Neuronal stem cell (in vitro differentiated cells): ENCODE measurements around the gene SKIDA1.

Experiments used
- DNase-seq: peaks from one replicate; pipeline ENCODE4 v3.0.0-alpha.2; 2013; ENCODE audit warnings: low spot score
- H2AFZ ChIP-seq: one replicate; pipeline ENCODE4 v1.6.1; 2013; ENCODE audit warnings: mild to moderate bottlenecking, low read length, inconsistent platforms
- H2AK5ac ChIP-seq: 2 replicates; pipeline ENCODE4 v1.6.1; 2013; ENCODE audit warnings: low read depth, mild to moderate bottlenecking, inconsistent platforms, low read length, moderate library complexity, mixed read lengths
- H2BK120ac ChIP-seq: 2 replicates; pipeline ENCODE4 v1.6.1; 2013; ENCODE audit warnings: low read depth, mild to moderate bottlenecking, inconsistent platforms, low read length, moderate library complexity, mixed read lengths
- H2BK12ac ChIP-seq: one replicate; pipeline ENCODE4 v1.6.1; 2013; ENCODE audit warnings: low read length, inconsistent platforms
- H2BK15ac ChIP-seq: 2 replicates; pipeline ENCODE4 v1.6.1; 2013; ENCODE audit warnings: mild to moderate bottlenecking, low read length, inconsistent platforms, mixed read lengths
- H2BK5ac ChIP-seq: one replicate; pipeline ENCODE4 v1.6.1; 2013; ENCODE audit warnings: inconsistent platforms, mild to moderate bottlenecking, low read length, moderate library complexity
- H3K14ac ChIP-seq: one replicate; pipeline ENCODE4 v1.6.1; 2013; ENCODE audit warnings: low read length, inconsistent platforms
- H3K18ac ChIP-seq: 2 replicates; pipeline ENCODE4 v1.6.1; 2013; ENCODE audit warnings: low read length, inconsistent platforms
- H3K23ac ChIP-seq: 2 replicates; pipeline ENCODE4 v1.6.1; 2013; ENCODE audit warnings: low read depth, mild to moderate bottlenecking, mixed read lengths, low read length, inconsistent platforms; ENCODE audit not compliant: poor library complexity
- H3K27ac ChIP-seq: replicated peaks from 3 replicates; pipeline ENCODE4 v1.5.1; 2013; ENCODE audit warnings: low read length, inconsistent platforms
- H3K27me3 ChIP-seq, 3 experiments: 2 replicates each; pipeline ENCODE4 v1.6.1; 2013; ENCODE audit warnings: low read length in 3 of 3, mild to moderate bottlenecking in 2 of 3, inconsistent platforms in 1 of 3, low read depth in 1 of 3, mixed read lengths in 1 of 3, moderate library complexity in 1 of 3; ENCODE audit not compliant: control insufficient read depth in 3 of 3, insufficient read depth in 3 of 3
- H3K36me3 ChIP-seq, 2 donors: replicated peaks in 1 of 2; 2 replicates each; pipeline ENCODE4 v1.6.1; 2013; ENCODE audit warnings: low read length in 2 of 2; ENCODE audit not compliant: control insufficient read depth in 2 of 2, insufficient read depth in 2 of 2
- H3K4ac ChIP-seq: 2 replicates; pipeline ENCODE4 v1.6.1; 2013; ENCODE audit warnings: inconsistent platforms, mild to moderate bottlenecking, low read length, moderate library complexity
- H3K4me1 ChIP-seq, 2 donors: 1 replicate in 1 of 2; 2 replicates in 1 of 2; pipeline ENCODE4 v1.6.1; 2013; ENCODE audit warnings: low read length in 2 of 2, low read depth in 1 of 2; ENCODE audit not compliant: control insufficient read depth in 2 of 2, insufficient read depth in 1 of 2
- H3K4me2 ChIP-seq: one replicate; pipeline ENCODE4 v1.6.1; 2013; ENCODE audit warnings: mild to moderate bottlenecking, low read length, inconsistent platforms; ENCODE audit not compliant: insufficient read depth, poor library complexity, severe bottlenecking
- H3K4me3 ChIP-seq, 2 donors: 2 replicates each; pipeline ENCODE4 v1.5.1; 2013; ENCODE audit warnings: low read length in 2 of 2, mild to moderate bottlenecking in 2 of 2, inconsistent platforms in 1 of 2, moderate library complexity in 1 of 2
- H3K79me1 ChIP-seq: one replicate; pipeline ENCODE4 v1.6.1; 2013; ENCODE audit warnings: low read depth, mild to moderate bottlenecking, inconsistent platforms, low read length, moderate library complexity
- H3K9ac ChIP-seq: one replicate; pipeline ENCODE4 v1.6.1; 2013; ENCODE audit warnings: mild to moderate bottlenecking, low read depth, low read length, inconsistent platforms; ENCODE audit not compliant: poor library complexity
- H3K9me3 ChIP-seq, 2 donors: replicated peaks in 1 of 2; 2 replicates each; pipeline versions ENCODE3 to v1.6.1; 2013; ENCODE audit warnings: low read length in 2 of 2, mild to moderate bottlenecking in 2 of 2, inconsistent platforms in 1 of 2, low read depth in 1 of 2, mixed read lengths in 1 of 2, moderate library complexity in 1 of 2; ENCODE audit not compliant: control insufficient read depth in 2 of 2, insufficient read depth in 1 of 2
- H4K8ac ChIP-seq: one replicate; pipeline ENCODE4 v1.6.1; 2013; ENCODE audit warnings: low read depth, mild to moderate bottlenecking, inconsistent platforms, low read length, moderate library complexity
- H4K91ac ChIP-seq: one replicate; pipeline ENCODE4 v1.6.1; 2013; ENCODE audit warnings: low read length, low read depth, mild to moderate bottlenecking, inconsistent platforms; ENCODE audit not compliant: poor library complexity
- WGBS, 2 donors: extraction: QIAGEN DNeasy Blood & Tissue Kit; methylation state at CpG; one replicate each; pipeline ENCODE4 v1.1.7; 2013; ENCODE audit warnings: missing lambda C conversion rate in 2 of 2, mixed read lengths in 1 of 2; ENCODE audit not compliant: insufficient read length in 2 of 2, insufficient replicate concordance in 1 of 2; ENCODE audit errors: extremely low coverage in 2 of 2; 5-methylcytosine and 5-hydroxymethylcytosine counted together

The SKIDA1 gene

GRCh38 chr10:21500578-21500910 lies 24.9 kb downstream of the SKIDA1 start:
- Histone ChIP-seq H3K4ac (peak overlapping the region; percentile 56), H3K23ac (no peak overlapping the region), H2BK15ac (peak overlapping the region; percentile 65), H3K9ac (peak overlapping the region; percentile 78), H3K9me3 (no peaks in the 10 kb centered on the region), H3K79me1 (peaks cover 6% of the 10 kb centered on the region), H3K4me2 (peak overlapping the region; percentile 80), H3K4me3 (peak overlapping the region; percentile 66 to 74), H2AFZ (peak overlapping the region; percentile 66), H2AK5ac (peak overlapping the region; percentile 51), H2BK12ac (peak overlapping the region; percentile 91), H3K27ac (peak overlapping the region; percentile 78), H3K18ac (peak overlapping the region; percentile 91), H2BK5ac (peak overlapping the region; percentile 97), H3K36me3 (no peaks in the 10 kb centered on the region), H2BK120ac (peak overlapping the region; percentile 78), H3K4me1 (peaks cover 30 to 53% of the 10 kb centered on the region in 2 donors), H4K91ac (no peak overlapping the region), H4K8ac (no peak overlapping the region), H3K27me3 (no peaks in the 10 kb centered on the region), H3K14ac (peak overlapping the region; percentile 77)
- DNase-seq: no peak
- whole genome bisulfite sequencing, 2 donors: no CpG with 5 or more reads among the region's 14 CpGs

DNA sequence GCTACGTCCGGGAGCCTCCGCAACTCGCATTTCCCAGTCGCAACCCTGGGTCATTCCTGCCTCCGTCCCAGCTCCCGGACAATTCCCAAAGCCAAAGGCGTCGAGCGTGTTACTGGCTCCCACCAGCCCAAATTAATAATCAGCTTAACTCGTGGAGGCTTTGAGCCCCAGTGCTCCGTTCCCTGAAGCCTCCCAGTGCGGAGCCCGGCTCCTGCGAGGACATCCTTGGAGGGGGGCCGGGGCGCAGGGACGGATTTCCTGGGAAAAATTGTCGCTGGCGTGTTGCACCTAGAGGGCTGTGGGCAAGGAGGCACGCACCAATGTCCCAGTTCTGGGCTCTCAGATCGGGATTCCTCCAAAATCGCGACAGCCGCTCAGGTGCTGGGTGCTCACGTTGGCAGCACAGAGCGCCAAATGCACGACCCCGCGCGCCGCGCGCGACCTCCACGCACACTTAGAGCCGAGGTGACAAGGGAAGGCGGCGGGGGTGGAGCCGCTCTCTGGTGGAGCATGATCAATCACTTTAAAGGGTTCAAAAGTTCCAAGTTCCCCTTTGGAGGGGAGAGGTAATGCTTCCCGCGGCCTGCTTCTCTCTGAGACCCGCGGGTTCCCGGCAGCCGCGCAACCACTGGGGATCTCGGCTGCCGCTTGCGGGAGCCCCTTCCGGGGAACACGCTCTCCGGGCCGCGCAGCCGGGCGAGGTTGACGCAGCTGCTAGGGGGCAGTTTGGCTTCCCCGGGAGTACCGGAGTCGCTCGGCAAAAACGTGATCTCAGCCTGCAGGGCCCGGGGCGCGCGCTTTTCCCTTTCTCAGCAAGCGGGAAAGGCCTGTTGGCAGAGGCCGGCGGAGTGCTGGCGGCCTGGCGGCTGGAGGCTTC lies 25.5 kb downstream of the SKIDA1 start:
- Histone ChIP-seq H2AFZ (peak overlapping the region; percentile 66), H3K14ac (no peak overlapping the region), H3K4me2 (peak overlapping the region; percentile 80), H3K27me3 (no peaks in the 10 kb centered on the region), H3K9ac (peak overlapping the region; percentile 78), H3K4ac (peak overlapping the region; percentile 72), H2BK120ac (peak overlapping the region; percentile 78), H3K36me3 (no peaks in the 10 kb centered on the region), H2BK15ac (peak overlapping the region; percentile 65), H3K23ac (peak overlapping the region; percentile 32), H3K18ac (peak overlapping the region; percentile 91), H3K4me3 (peak overlapping the region; percentile 66 to 74), H3K4me1 (peaks cover 30 to 47% of the 10 kb centered on the region in 2 donors), H2AK5ac (peak overlapping the region; percentile 76), H2BK12ac (peak overlapping the region; percentile 59), H3K27ac (peak overlapping the region; percentile 78), H4K8ac (no peak overlapping the region), H2BK5ac (peak overlapping the region; percentile 97), H3K9me3 (no peaks in the 10 kb centered on the region), H3K79me1 (peaks cover 9% of the 10 kb centered on the region), H4K91ac (peak overlapping the region; percentile 26)
- no CpG with 5 or more reads among the region's 72 CpGs for WGBS, 2 donors
- DNase-seq: no peak

- Histone ChIP-seq H4K91ac (no peak overlapping the region), H2BK12ac (no peak overlapping the region), H3K9ac (no peak overlapping the region), H3K4me3 (peak overlapping the region in 1 of 2 donors; percentile 97), H3K4me2 (peak overlapping the region; percentile 80), H3K14ac (no peak overlapping the region), H3K4ac (no peak overlapping the region), H3K36me3 (no peaks in the 10 kb centered on the region), H2BK5ac (no peak overlapping the region), H3K79me1 (peaks cover 9% of the 10 kb centered on the region), H3K27me3 (no peaks in the 10 kb centered on the region), H2BK120ac (no peak overlapping the region), H2AK5ac (no peak overlapping the region), H3K18ac (no peak overlapping the region), H2BK15ac (no peak overlapping the region), H3K23ac (no peak overlapping the region), H4K8ac (no peak overlapping the region), H3K4me1 (peaks cover 31 to 47% of the 10 kb centered on the region in 2 donors), H2AFZ (no peak overlapping the region), H3K27ac (no peak overlapping the region), H3K9me3 (no peaks in the 10 kb centered on the region)
- no peak for DNase-seq
- WGBS, 2 donors: no CpG with 5 or more reads among the region's 8 CpGs
Measured at GRCh38 chr10:21498986-21499385, 26.5 kb downstream of the SKIDA1 start.

GRCh38 chr10:21498377-21498776 lies 27.1 kb downstream of the SKIDA1 start:
- H3K9me3 ChIP-seq: no peaks in the 10 kb centered on the region
- H3K9ac ChIP-seq: no peak overlapping the region
- no peak overlapping the region for H2BK15ac ChIP-seq
- H3K27me3 ChIP-seq: no peaks in the 10 kb centered on the region
- peaks cover 9% of the 10 kb centered on the region for H3K79me1 ChIP-seq
- no peak overlapping the region for H2AFZ ChIP-seq
- no peak overlapping the region for H3K18ac ChIP-seq
- H3K27ac ChIP-seq: no peak overlapping the region
- H3K4me2 ChIP-seq: no peak overlapping the region
- H2BK5ac ChIP-seq: no peak overlapping the region
- no CpG with 5 or more reads among the region's 2 CpGs for WGBS, 2 donors
- no peak overlapping the region for H4K8ac ChIP-seq
- H3K36me3 ChIP-seq: no peaks in the 10 kb centered on the region
- H2AK5ac ChIP-seq: no peak overlapping the region
- H3K23ac ChIP-seq: no peak overlapping the region
- H2BK120ac ChIP-seq: no peak overlapping the region
- H3K4me3 ChIP-seq: peak overlapping the region in 1 of 2 donors; percentile 97
- H3K4me1 ChIP-seq: peaks cover 30 to 42% of the 10 kb centered on the region in 2 donors
- H3K4ac ChIP-seq: no peak overlapping the region
- H4K91ac ChIP-seq: no peak overlapping the region
- H2BK12ac ChIP-seq: no peak overlapping the region
- DNase-seq: no peak
- no peak overlapping the region for H3K14ac ChIP-seq
